Esophagus squamous epithelium (tissue), 5 donors: ENCODE results near the gene GNA14. TPM values are rescaled to one million over a fixed set of nuclear protein-coding genes. Genes with fewer than 3 reads are reported as not detected.

ENCODE experiments used
- DNase-seq: peaks from one replicate; lab custom pipeline; 2025; lab: John Stamatoyannopoulos, UW
- H3K27ac ChIP-seq, 4 donors: fragments of 200-600 bp; sonication (generic); one replicate each; pipeline ENCODE4 v1.5.1; 2016 to 2019; ENCODE audit warnings: mild to moderate bottlenecking in 1 of 4
- H3K27me3 ChIP-seq, 4 donors: fragments of 200-600 bp; sonication (generic); 1 replicate in 3 of 4; 2 replicates in 1 of 4; pipeline versions ENCODE4 v1.5.1 to v1.6.0; 2017 to 2021; ENCODE audit warnings: antibody characterized with exemption in 1 of 4
- H3K36me3 ChIP-seq, 3 donors: fragments of 200-600 bp; sonication (generic); one replicate each; pipeline ENCODE4 v1.5.1; 2016 to 2019
- H3K4me1 ChIP-seq, 3 donors: fragments of 200-600 bp; sonication (generic); one replicate each; pipeline ENCODE4 v1.5.1; 2017 to 2019
- H3K4me3 ChIP-seq, 4 donors: fragments of 200-600 bp; sonication (generic); 1 replicate in 3 of 4; 2 replicates in 1 of 4; pipeline ENCODE4 v1.5.1; 2016 to 2019; ENCODE audit warnings: mild to moderate bottlenecking in 2 of 4, moderate library complexity in 1 of 4
- H3K9me3 ChIP-seq, 3 donors: fragments of 200-600 bp; sonication (generic); one replicate each; pipeline ENCODE4 v1.5.1; 2016 to 2019
- CTCF ChIP-seq, 6 experiments: fragments of 450-650 bp in 4 of 6; fragments of 200-600 bp in 2 of 6; sonication (generic) in 2 of 6; IDR thresholded peaks; one replicate each; pipeline ENCODE4 v1.5.1; 2016 to 2019; ENCODE audit warnings: antibody characterized with exemption in 6 of 6, mild to moderate bottlenecking in 4 of 6, moderate library complexity in 4 of 6
- POLR2A ChIP-seq, 4 donors: fragments of 450-650 bp; IDR thresholded peaks; one replicate each; pipeline ENCODE4 v1.6.1; 2017; ENCODE audit warnings: antibody characterized with exemption in 4 of 4, mild to moderate bottlenecking in 4 of 4, moderate library complexity in 3 of 4
- WGBS, 2 donors: methylation state at CpG; one replicate each; pipeline ENCODE4 v1.1.5; 2018; 5-methylcytosine and 5-hydroxymethylcytosine counted together
- intact Hi-C: fragments of 100-400 bp; cut with DNase I; formaldehyde crosslinking; loops from one replicate; pipeline ENCODE4 v1.15.0; 2022
- total RNA-seq, 4 donors: library from RNA; depleted of rRNA; stranded (reverse); fragments of >200 nt; gene quantifications; one replicate each; pipeline ENCODE4 v1.1.0, GENCODE V29; 2016
- donor health status: DM: yes; HTN: yes; CAD: no.

The GNA14 gene
- total RNA-seq, 4 donors from 2014 or later = 0.35 to 4.0 (median 2.2) TPM

- H3K27me3 ChIP-seq = no peaks in the 10 kb centered on the region
- no peak overlapping the region for H3K4me3 ChIP-seq
- DNase-seq = no peak
- WGBS, 2 donors = 58 to 73% methylated on average over 4 of the region's 4 CpGs
- H3K9me3 ChIP-seq = no peaks in the 10 kb centered on the region
- TF ChIP-seq CTCF (IDR thresholded peaks at IDR 0.05) (no peak), POLR2A (IDR thresholded peaks at IDR 0.05) (no peak)
- H3K36me3 ChIP-seq = no peaks in the 10 kb centered on the region
- H3K27ac ChIP-seq = no peak overlapping the region
- peaks cover 0 to 13% (median 1%) of the 10 kb centered on the region in 3 donors for H3K4me1 ChIP-seq
- intact Hi-C loops = no loop called here
Observed at GRCh38 chr9:77672183-77672582, 24.1 kb upstream of the GNA14 start.

GRCh38 chr9:77667151-77667550 is 19.0 kb upstream of the GNA14 start:
- Histone ChIP-seq H3K27me3 (no peaks in the 10 kb centered on the region), H3K9me3 (no peaks in the 10 kb centered on the region), H3K27ac (no peak overlapping the region), H3K36me3 (no peaks in the 10 kb centered on the region), H3K4me1 (peaks cover 0 to 19% (median 13%) of the 10 kb centered on the region in 3 donors), H3K4me3 (no peak overlapping the region)
- WGBS, 2 donors = 83 to 100% methylated on average over 1 of the region's 1 CpG
- intact Hi-C loops = no loop called here
- no peak for TF ChIP-seq CTCF (IDR thresholded peaks at IDR 0.05)
- no peak for TF ChIP-seq POLR2A (IDR thresholded peaks at IDR 0.05)
- DNase-seq = no peak

DNA sequence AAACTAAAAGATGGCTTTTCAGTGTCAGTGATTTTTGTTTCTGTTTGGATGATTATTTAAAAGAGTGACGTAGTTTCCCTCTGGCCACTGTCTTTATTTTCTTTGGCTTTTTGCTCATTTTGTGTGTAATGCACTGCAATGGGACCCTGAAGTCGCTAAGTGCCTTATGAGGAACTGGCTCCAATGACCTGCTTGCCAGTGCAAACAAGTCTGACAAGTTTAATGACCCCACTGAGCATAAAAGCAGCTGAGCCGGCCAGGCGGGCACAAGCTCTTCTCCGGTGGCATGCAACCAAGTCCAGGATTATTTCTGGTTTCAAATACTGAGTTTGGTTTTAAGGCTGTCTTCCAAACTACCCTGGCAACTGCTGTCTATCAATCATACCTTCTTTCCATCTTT is 15.6 kb upstream of the GNA14 start:
- no peak for DNase-seq

DNA sequence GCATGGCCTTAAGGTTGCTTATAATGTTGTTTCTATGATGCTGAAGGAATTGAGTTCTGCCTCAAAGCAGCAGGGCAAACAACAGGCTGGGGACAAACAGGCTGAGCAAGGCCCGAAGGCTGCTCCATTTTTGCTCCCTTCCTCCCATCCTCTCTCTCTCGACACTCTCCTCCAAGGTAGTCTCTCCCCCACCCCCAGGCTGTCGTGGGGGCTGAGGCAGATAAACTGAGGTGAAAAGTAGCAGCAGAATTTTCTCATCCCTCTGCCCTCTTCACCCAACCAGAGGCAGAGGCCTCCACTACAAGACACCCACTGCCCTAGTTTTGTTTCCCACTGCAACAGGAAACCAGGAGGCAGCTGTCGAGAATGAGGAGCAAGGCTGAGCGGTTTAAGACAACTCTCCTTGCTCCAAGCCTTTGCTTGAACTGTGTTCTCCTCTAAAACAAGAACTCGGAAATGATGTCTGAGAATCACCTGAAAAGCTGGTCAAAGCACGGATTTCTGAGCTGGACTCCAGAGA is 13.5 kb upstream of the GNA14 start:
- intact Hi-C loops = no loop called here
- no peak for TF ChIP-seq POLR2A (IDR thresholded peaks at IDR 0.05)
- TF ChIP-seq CTCF (IDR thresholded peaks at IDR 0.05) = no peak
- WGBS, 2 donors = 81% methylated on average over 6 of the region's 7 CpGs
- Histone ChIP-seq H3K4me3 (no peak overlapping the region), H3K27me3 (no peaks in the 10 kb centered on the region), H3K9me3 (no peaks in the 10 kb centered on the region), H3K36me3 (no peaks in the 10 kb centered on the region), H3K4me1 (peaks cover 0 to 19% (median 13%) of the 10 kb centered on the region in 3 donors), H3K27ac (no peak overlapping the region)
- no peak for DNase-seq

More for the DNA sequence above, 15.6 kb upstream of the GNA14 start:
- no peaks in the 10 kb centered on the region for H3K27me3 ChIP-seq
- no peak for TF ChIP-seq POLR2A (IDR thresholded peaks at IDR 0.05)
- TF ChIP-seq CTCF (IDR thresholded peaks at IDR 0.05) = no peak
- WGBS, 2 donors = 14 to 17% methylated on average over 2 to 5 of the region's 5 CpGs
- intact Hi-C loops = no loop called here
- H3K36me3 ChIP-seq = no peaks in the 10 kb centered on the region
- peak overlapping the region in 3 of 4 donors; percentile 7 to 36 (median 13) for H3K27ac ChIP-seq
- H3K9me3 ChIP-seq = no peaks in the 10 kb centered on the region
- H3K4me1 ChIP-seq = peaks cover 0 to 19% (median 13%) of the 10 kb centered on the region in 3 donors
- H3K4me3 ChIP-seq = peak overlapping the region in 1 of 4 donors; percentile 32

DNA sequence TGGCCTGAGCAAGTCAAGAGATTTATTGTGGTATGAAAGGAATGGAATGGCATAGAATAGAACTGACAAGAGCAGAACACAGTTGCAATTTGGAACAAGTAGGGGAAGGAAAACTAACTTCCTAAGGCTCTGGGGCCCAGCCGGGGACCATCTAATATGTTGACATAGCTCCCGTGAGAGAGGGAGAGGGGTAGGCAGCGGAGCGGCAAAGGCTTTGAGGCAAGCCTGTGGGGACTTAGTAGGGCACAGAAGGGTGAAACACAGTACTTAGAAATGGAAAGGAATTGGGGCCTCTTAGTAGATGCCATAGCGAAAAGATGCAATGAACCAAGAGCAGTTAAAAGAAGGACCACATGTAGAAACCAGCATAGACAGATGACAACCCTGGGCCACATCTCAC is 11.8 kb upstream of the GNA14 start:
- no peaks in the 10 kb centered on the region for H3K9me3 ChIP-seq
- H3K4me3 ChIP-seq = no peak overlapping the region
- H3K36me3 ChIP-seq = no peaks in the 10 kb centered on the region
- whole genome bisulfite sequencing, 2 donors = 91 to 92% methylated on average over 5 of the region's 5 CpGs
- TF ChIP-seq CTCF (IDR thresholded peaks at IDR 0.05) (no peak), POLR2A (IDR thresholded peaks at IDR 0.05) (no peak)
- no peak for DNase-seq
- H3K27ac ChIP-seq = no peak overlapping the region
- H3K4me1 ChIP-seq = peaks cover 0 to 19% (median 13%) of the 10 kb centered on the region in 3 donors
- intact Hi-C loops = no loop called here
- no peaks in the 10 kb centered on the region for H3K27me3 ChIP-seq
